ENCODE data around the gene ARHGAP8.

The ARHGAP8 gene

DNA sequence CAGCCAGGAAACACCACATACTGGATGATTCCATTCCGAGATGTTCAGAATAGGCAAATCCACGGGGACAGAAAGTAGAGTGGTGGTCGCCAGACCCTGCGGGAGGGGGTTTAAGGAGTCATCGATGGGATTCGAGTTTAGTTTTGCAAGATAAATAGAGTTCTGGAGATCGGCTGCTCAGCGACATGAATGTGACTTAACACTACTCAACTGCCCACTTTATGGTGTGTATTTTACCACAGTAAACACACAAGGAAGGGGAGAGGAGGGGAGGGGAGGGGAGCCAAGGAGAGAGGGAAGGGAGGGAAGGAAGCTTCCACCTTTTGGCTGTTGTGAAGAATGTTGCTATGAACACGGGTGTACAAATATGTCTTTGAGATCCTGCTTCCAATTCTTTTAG is 10.4 kb upstream of the ARHGAP8 start:
- H2BK120ac ChIP-seq (ENCODE audit: low read depth, low read length) = no peak overlapping the region
- no peak overlapping the region for H3K27ac ChIP-seq (replicated peaks; ENCODE audit: low read length)
- H3K23ac ChIP-seq (ENCODE audit: low read depth, low read length, poor library complexity) = no peak overlapping the region
- no peak overlapping the region for H4K8ac ChIP-seq (ENCODE audit: low read depth, low read length)
- peaks cover 0 to 31% (median 0%) of the 10 kb centered on the region in 3 experiments for H3K27me3 ChIP-seq (ENCODE audit: control insufficient read depth in 3 of 3, insufficient read depth in 3 of 3, low read depth in 1 of 3, low read length in 3 of 3)
- no peaks in the 10 kb centered on the region for H3K36me3 ChIP-seq (replicated peaks in 1 of 2; ENCODE audit: control insufficient read depth in 2 of 2, insufficient read depth in 2 of 2, low read length in 2 of 2)
- no peak overlapping the region for H3K4me3 ChIP-seq (ENCODE audit: low read length in 2 of 2)
- no peak overlapping the region for H2BK5ac ChIP-seq (ENCODE audit: low read length)
- no peak overlapping the region for H3K4me2 ChIP-seq (ENCODE audit: insufficient read depth, low read length, poor library complexity, severe bottlenecking)
- no peak overlapping the region for H2BK15ac ChIP-seq (ENCODE audit: low read length)
- H3K9ac ChIP-seq (ENCODE audit: low read depth, low read length, poor library complexity) = no peak overlapping the region
- no peak for DNase-seq (ENCODE audit: low spot score)
- H3K14ac ChIP-seq (ENCODE audit: low read length) = no peak overlapping the region
- no CpG with 5 or more reads among the region's 9 CpGs for WGBS, 2 donors (ENCODE audit: extremely low coverage in 2 of 2, insufficient read length in 2 of 2, insufficient replicate concordance in 1 of 2)
- H3K79me1 ChIP-seq (ENCODE audit: low read depth, low read length) = peaks cover 2% of the 10 kb centered on the region
- H3K9me3 ChIP-seq (replicated peaks in 1 of 2; ENCODE audit: control insufficient read depth in 2 of 2, insufficient read depth in 1 of 2, low read depth in 1 of 2, low read length in 2 of 2) = no peaks in the 10 kb centered on the region
- H3K4me1 ChIP-seq (ENCODE audit: control insufficient read depth in 2 of 2, insufficient read depth in 1 of 2, low read depth in 1 of 2, low read length in 2 of 2) = peaks cover 1 to 9% of the 10 kb centered on the region in 2 donors
- H4K91ac ChIP-seq (ENCODE audit: low read depth, low read length, poor library complexity) = no peak overlapping the region
- H3K18ac ChIP-seq (ENCODE audit: low read length) = no peak overlapping the region
- H3K4ac ChIP-seq (ENCODE audit: low read length) = no peak overlapping the region
- H2AFZ ChIP-seq (ENCODE audit: low read length) = no peak overlapping the region
- no peak overlapping the region for H2AK5ac ChIP-seq (ENCODE audit: low read depth, low read length)
- H2BK12ac ChIP-seq (ENCODE audit: low read length) = no peak overlapping the region

DNA sequence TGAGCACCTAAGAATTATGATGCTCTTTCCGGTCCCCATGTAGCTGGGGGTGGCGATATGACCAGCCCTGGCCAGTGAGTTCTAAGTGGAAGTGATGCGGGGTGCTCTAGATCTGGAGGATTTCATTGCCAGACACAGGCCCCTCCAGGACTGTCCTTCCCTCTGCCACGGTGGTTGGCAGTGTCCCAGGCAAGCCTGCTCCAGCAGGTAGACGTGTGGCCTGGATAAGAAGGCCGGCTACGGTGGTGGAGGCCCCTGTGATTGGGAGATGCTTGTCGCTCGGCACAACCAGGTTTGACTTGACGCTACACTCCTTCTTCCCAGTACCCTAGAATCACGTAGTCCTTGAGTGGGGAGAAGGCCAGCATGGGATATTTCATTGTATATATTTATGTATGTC is 9.1 kb upstream of the ARHGAP8 start:
- no peaks in the 10 kb centered on the region for H3K9me3 ChIP-seq (replicated peaks in 1 of 2; ENCODE audit: control insufficient read depth in 2 of 2, insufficient read depth in 1 of 2, low read depth in 1 of 2, low read length in 2 of 2)
- H2AK5ac ChIP-seq (ENCODE audit: low read depth, low read length) = no peak overlapping the region
- peaks cover 0 to 25% (median 0%) of the 10 kb centered on the region in 3 experiments for H3K27me3 ChIP-seq (ENCODE audit: control insufficient read depth in 3 of 3, insufficient read depth in 3 of 3, low read depth in 1 of 3, low read length in 3 of 3)
- H3K4ac ChIP-seq (ENCODE audit: low read length) = no peak overlapping the region
- peaks cover 2% of the 10 kb centered on the region for H3K79me1 ChIP-seq (ENCODE audit: low read depth, low read length)
- no peak overlapping the region for H3K4me2 ChIP-seq (ENCODE audit: insufficient read depth, low read length, poor library complexity, severe bottlenecking)
- H3K23ac ChIP-seq (ENCODE audit: low read depth, low read length, poor library complexity) = no peak overlapping the region
- H2BK12ac ChIP-seq (ENCODE audit: low read length) = no peak overlapping the region
- no peak overlapping the region for H2BK120ac ChIP-seq (ENCODE audit: low read depth, low read length)
- H2AFZ ChIP-seq (ENCODE audit: low read length) = no peak overlapping the region
- H2BK5ac ChIP-seq (ENCODE audit: low read length) = no peak overlapping the region
- H3K18ac ChIP-seq (ENCODE audit: low read length) = no peak overlapping the region
- H4K8ac ChIP-seq (ENCODE audit: low read depth, low read length) = no peak overlapping the region
- no peak overlapping the region for H3K27ac ChIP-seq (replicated peaks; ENCODE audit: low read length)
- no peak for DNase-seq (ENCODE audit: low spot score)
- H3K9ac ChIP-seq (ENCODE audit: low read depth, low read length, poor library complexity) = no peak overlapping the region
- no peaks in the 10 kb centered on the region for H3K36me3 ChIP-seq (replicated peaks in 1 of 2; ENCODE audit: control insufficient read depth in 2 of 2, insufficient read depth in 2 of 2, low read length in 2 of 2)
- peak overlapping the region; percentile 38 for H3K14ac ChIP-seq (ENCODE audit: low read length)
- no CpG with 5 or more reads among the region's 11 CpGs for WGBS, 2 donors (ENCODE audit: extremely low coverage in 2 of 2, insufficient read length in 2 of 2, insufficient replicate concordance in 1 of 2)
- no peak overlapping the region for H3K4me3 ChIP-seq (ENCODE audit: low read length in 2 of 2)
- H2BK15ac ChIP-seq (ENCODE audit: low read length) = no peak overlapping the region
- peaks cover 3 to 7% of the 10 kb centered on the region in 2 donors for H3K4me1 ChIP-seq (ENCODE audit: control insufficient read depth in 2 of 2, insufficient read depth in 1 of 2, low read depth in 1 of 2, low read length in 2 of 2)
- no peak overlapping the region for H4K91ac ChIP-seq (ENCODE audit: low read depth, low read length, poor library complexity)

GRCh38 chr22:44743804-44744211 is 8.6 kb upstream of the ARHGAP8 start:
- no peak overlapping the region for H3K23ac ChIP-seq (ENCODE audit: low read depth, low read length, poor library complexity)
- H3K4me2 ChIP-seq (ENCODE audit: insufficient read depth, low read length, poor library complexity, severe bottlenecking) = no peak overlapping the region
- H3K4ac ChIP-seq (ENCODE audit: low read length) = no peak overlapping the region
- no peaks in the 10 kb centered on the region for H3K36me3 ChIP-seq (replicated peaks in 1 of 2; ENCODE audit: control insufficient read depth in 2 of 2, insufficient read depth in 2 of 2, low read length in 2 of 2)
- peaks cover 3 to 5% of the 10 kb centered on the region in 2 donors for H3K4me1 ChIP-seq (ENCODE audit: control insufficient read depth in 2 of 2, insufficient read depth in 1 of 2, low read depth in 1 of 2, low read length in 2 of 2)
- H3K79me1 ChIP-seq (ENCODE audit: low read depth, low read length) = peaks cover 2% of the 10 kb centered on the region
- H4K8ac ChIP-seq (ENCODE audit: low read depth, low read length) = no peak overlapping the region
- no CpG with 5 or more reads among the region's 7 CpGs for WGBS, 2 donors (ENCODE audit: extremely low coverage in 2 of 2, insufficient read length in 2 of 2, insufficient replicate concordance in 1 of 2)
- H2BK12ac ChIP-seq (ENCODE audit: low read length) = no peak overlapping the region
- peaks cover 0 to 20% (median 0%) of the 10 kb centered on the region in 3 experiments for H3K27me3 ChIP-seq (ENCODE audit: control insufficient read depth in 3 of 3, insufficient read depth in 3 of 3, low read depth in 1 of 3, low read length in 3 of 3)
- H3K9me3 ChIP-seq (replicated peaks in 1 of 2; ENCODE audit: control insufficient read depth in 2 of 2, insufficient read depth in 1 of 2, low read depth in 1 of 2, low read length in 2 of 2) = no peaks in the 10 kb centered on the region
- no peak overlapping the region for H4K91ac ChIP-seq (ENCODE audit: low read depth, low read length, poor library complexity)
- no peak overlapping the region for H2AFZ ChIP-seq (ENCODE audit: low read length)
- H2BK15ac ChIP-seq (ENCODE audit: low read length) = no peak overlapping the region
- H3K18ac ChIP-seq (ENCODE audit: low read length) = no peak overlapping the region
- no peak overlapping the region for H3K4me3 ChIP-seq (ENCODE audit: low read length in 2 of 2)
- H2BK120ac ChIP-seq (ENCODE audit: low read depth, low read length) = no peak overlapping the region
- no peak overlapping the region for H3K9ac ChIP-seq (ENCODE audit: low read depth, low read length, poor library complexity)
- DNase-seq (ENCODE audit: low spot score) = no peak
- no peak overlapping the region for H3K27ac ChIP-seq (replicated peaks; ENCODE audit: low read length)
- H2AK5ac ChIP-seq (ENCODE audit: low read depth, low read length) = no peak overlapping the region
- no peak overlapping the region for H2BK5ac ChIP-seq (ENCODE audit: low read length)
- H3K14ac ChIP-seq (ENCODE audit: low read length) = no peak overlapping the region

DNA sequence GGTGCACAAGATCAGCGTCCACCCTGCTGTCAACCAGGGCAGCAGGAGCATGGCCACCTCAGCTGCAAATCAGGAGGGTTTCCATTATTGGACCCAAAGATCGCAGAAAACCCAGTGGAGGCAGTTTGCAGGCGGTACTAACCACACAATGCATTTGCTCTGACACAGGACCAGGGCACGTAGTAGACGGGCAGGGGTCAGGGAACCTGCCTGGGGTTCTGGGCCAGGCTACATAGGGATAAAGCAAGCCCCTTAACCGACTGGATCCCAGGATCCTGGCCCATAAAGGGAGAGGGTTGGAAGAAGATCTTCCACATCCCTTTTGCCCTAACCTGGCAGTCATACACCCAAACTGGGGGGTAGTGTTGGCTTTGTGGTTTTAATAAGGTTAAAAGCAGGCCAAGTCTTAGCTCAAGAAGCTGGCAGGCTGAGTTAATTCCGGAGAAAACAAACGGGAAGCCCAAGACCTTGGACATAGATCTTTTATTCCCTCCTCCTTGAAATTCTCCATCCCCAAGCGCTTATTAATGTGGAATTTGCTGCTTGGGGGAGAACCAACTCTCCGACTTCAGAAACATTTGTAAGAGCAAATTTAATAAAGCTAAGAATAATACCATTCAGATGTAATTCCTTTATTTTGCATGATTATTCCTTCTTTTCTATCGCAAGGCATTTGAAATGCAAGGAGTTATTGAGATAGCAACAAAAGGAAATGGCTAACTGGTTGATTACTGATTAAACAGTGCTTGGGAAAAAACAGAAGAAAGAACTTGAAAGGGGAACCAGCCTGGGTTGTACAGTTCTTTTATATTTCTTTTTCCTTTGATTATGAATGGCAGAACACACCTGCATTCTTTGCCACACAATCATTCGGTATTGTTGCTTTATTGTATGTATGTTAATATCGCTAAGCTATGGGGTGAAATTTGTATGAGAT is 6.3 kb upstream of the ARHGAP8 start:
- Histone ChIP-seq H3K27ac (replicated peaks; ENCODE audit: low read length) (no peak overlapping the region), H2BK12ac (ENCODE audit: low read length) (no peak overlapping the region), H2BK5ac (ENCODE audit: low read length) (no peak overlapping the region), H4K8ac (ENCODE audit: low read depth, low read length) (no peak overlapping the region), H3K4me2 (ENCODE audit: insufficient read depth, low read length, poor library complexity, severe bottlenecking) (no peak overlapping the region), H3K23ac (ENCODE audit: low read depth, low read length, poor library complexity) (no peak overlapping the region), H3K27me3 (ENCODE audit: control insufficient read depth in 3 of 3, insufficient read depth in 3 of 3, low read depth in 1 of 3, low read length in 3 of 3) (peaks cover 0 to 21% (median 0%) of the 10 kb centered on the region in 3 experiments), H3K4me3 (ENCODE audit: low read length in 2 of 2) (peak overlapping the region in 1 of 2 donors; percentile 25), H3K79me1 (ENCODE audit: low read depth, low read length) (peaks cover 2% of the 10 kb centered on the region), H3K9me3 (replicated peaks in 1 of 2; ENCODE audit: control insufficient read depth in 2 of 2, insufficient read depth in 1 of 2, low read depth in 1 of 2, low read length in 2 of 2) (peaks cover 0 to 2% of the 10 kb centered on the region in 2 donors), H3K36me3 (replicated peaks in 1 of 2; ENCODE audit: control insufficient read depth in 2 of 2, insufficient read depth in 2 of 2, low read length in 2 of 2) (no peaks in the 10 kb centered on the region), H4K91ac (ENCODE audit: low read depth, low read length, poor library complexity) (no peak overlapping the region), H3K9ac (ENCODE audit: low read depth, low read length, poor library complexity) (no peak overlapping the region), H3K4me1 (ENCODE audit: control insufficient read depth in 2 of 2, insufficient read depth in 1 of 2, low read depth in 1 of 2, low read length in 2 of 2) (peaks cover 0 to 3% of the 10 kb centered on the region in 2 donors), H3K4ac (ENCODE audit: low read length) (no peak overlapping the region), H2BK15ac (ENCODE audit: low read length) (no peak overlapping the region), H3K14ac (ENCODE audit: low read length) (no peak overlapping the region), H2BK120ac (ENCODE audit: low read depth, low read length) (no peak overlapping the region), H2AFZ (ENCODE audit: low read length) (no peak overlapping the region), H3K18ac (ENCODE audit: low read length) (peak overlapping the region; percentile 25), H2AK5ac (ENCODE audit: low read depth, low read length) (no peak overlapping the region)
- DNase-seq (ENCODE audit: low spot score) = no peak
- no CpG with 5 or more reads among the region's 13 CpGs for WGBS, 2 donors (ENCODE audit: extremely low coverage in 2 of 2, insufficient read length in 2 of 2, insufficient replicate concordance in 1 of 2)

Data from neuronal stem cell (in vitro differentiated cells).